Endometrial microvascular endothelial cells (primary cell): Measurements from ENCODE around the gene MED4. TPM values are rescaled to one million over a fixed set of nuclear protein-coding genes. Genes with fewer than 3 reads are reported as not detected.

ENCODE experiments used
- in situ Hi-C: cut with HindIII; loops from 2 replicates; pipeline ENCODE4 v1.10.0; 2017; ENCODE audit warnings: low sequenced_read_pairs, low pct_unique_long_range_greater_than_20kb; ENCODE audit errors: inconsistent ontology term
- total RNA-seq: library from RNA; depleted of rRNA; stranded (reverse); fragments of >200 nt; gene quantifications from one replicate; pipeline ENCODE4 v1.2.3, GENCODE V29; 2015; ENCODE audit errors: inconsistent ontology term

The MED4 gene
- total RNA-seq = 22.7 TPM

- in situ Hi-C loops = no loop called here
Measured at GRCh38 chr13:48094781-48095502, at the start of gene MED4. Gene MED4 (minus strand): TSS chr13:48095104. CDS start chr13:48095078, 26 bp downstream.

- in situ Hi-C loops = no loop called here
Measured at GRCh38 chr13:48144413-48145035, 49.6 kb upstream of the MED4 start.

GRCh38 chr13:48142436-48142835 is 47.5 kb upstream of the MED4 start:
- in situ Hi-C loops = no loop called here

DNA sequence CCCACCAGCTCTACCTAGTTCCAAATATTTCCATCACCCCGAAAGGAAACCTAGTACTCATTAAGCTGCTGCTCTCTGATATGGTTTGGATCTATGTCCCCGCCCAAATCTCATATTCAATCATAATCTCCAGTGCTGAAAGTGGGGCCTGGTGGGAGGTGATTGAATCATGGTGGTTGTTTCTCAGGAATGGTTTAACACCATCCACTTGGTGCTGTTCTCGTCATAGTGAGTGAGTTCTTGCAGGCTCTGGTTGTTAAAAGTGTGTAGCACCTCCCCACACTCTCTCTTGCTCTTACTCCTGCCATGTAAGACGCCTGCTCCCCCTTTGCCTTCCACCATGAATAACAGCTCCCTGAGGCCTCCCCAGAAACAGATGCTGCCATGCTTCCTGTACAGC is 43.4 kb upstream of the MED4 start:
- in situ Hi-C loops = no loop called here

- in situ Hi-C loops = no loop called here
Measured at GRCh38 chr13:48132961-48133360, 38.1 kb upstream of the MED4 start.

DNA sequence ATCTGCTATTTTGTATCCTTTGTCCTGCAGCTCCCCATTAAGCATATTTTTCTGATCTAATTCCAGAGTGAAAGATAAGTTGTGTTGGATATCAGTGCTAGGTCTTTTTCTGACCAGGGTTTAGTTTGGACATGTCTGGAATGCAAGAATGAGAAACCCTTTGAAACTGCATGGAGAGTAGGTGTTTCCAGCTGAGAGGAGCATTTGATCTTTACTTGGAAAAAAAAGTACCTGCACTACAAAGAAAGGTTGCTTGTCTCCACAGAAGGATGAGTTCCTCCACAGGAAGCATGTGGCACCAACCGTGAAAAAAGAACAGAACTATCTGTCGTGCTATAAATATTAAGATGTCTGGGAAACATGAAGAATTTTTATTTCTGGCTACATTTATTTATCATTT is 36.6 kb upstream of the MED4 start:
- in situ Hi-C loops = no loop called here

DNA sequence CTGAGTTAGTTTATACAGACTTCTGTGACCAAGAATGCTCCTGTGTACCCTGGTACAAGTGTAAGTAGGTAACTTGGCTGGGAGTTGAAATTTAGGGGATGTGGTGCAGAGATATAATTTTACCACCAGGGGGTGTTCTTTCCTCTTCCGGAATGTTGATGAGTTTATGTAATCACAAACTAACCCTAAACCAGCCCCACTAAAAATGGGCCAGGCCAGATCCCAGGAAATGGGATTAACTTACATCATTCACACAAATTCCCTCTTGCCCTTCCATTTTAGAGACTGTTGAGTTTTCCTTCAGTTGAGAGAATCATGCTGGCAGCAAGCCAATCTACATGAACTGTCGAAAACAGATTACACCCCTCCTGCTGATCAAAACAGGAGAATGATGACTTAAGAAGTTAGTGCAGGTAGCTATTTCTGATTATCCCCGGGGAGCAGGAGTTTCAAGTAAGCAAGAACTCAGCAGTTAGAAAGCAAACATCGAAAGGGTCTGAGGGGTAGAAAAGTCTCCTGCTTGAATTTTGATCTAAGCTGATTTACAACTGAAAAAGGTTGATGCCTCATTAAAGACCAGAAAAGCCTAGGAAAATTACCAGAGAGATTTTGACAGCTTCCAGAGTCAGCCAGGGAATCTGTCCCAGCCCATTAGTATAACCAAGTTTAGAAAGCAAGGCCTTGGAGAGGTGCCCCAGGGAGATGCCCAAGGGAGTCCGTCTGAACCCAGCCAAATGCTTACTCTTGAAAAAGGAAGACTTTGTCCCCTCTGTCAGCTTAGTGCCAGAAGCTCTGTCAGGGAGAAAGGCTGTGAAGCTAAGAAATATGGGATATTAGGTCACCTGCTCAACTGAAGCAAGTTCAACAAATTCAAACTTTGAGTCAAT is 32.3 kb upstream of the MED4 start:
- in situ Hi-C loops = no loop called here

DNA sequence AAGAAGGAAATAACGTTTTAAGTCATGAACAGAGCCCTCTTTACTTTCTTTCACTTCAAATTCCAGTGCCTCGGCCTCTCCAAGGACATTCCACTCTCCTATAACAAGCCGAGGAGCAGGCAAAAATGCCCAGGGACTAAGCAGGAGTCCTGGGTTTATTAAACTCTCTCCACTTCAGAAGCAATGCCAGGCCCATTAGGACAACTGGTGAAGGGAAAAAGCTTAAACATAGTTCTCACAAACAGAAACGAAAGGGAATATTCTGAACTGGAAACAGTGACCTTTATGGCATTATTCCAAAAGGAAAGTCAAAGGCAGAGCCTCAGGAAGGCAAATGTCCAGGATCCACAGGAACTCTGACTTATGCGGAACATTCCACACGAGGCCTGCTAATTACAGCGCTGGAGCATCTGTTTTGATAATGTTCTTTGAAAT is 30.9 kb upstream of the MED4 start:
- in situ Hi-C loops = no loop called here

DNA sequence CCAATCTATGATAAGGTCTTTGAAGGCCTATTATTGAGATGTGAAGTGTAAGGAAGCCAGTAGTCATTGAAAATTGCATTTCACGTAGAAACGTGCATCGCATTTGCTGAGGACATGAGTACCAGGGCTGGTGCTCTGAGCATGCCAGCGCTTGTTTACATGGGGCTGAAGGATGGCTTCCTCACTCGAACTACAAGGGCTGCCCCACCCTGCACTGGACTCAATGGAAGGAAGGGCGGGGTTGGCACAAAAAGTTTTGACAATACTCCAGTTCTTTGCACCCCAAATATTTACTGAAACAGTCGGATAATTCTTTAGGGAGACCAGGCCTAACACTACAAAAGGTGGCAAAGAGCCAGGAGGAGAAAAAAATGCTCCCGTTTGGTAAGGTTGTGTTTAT is 28.9 kb upstream of the MED4 start:
- in situ Hi-C loops = no loop called here

DNA sequence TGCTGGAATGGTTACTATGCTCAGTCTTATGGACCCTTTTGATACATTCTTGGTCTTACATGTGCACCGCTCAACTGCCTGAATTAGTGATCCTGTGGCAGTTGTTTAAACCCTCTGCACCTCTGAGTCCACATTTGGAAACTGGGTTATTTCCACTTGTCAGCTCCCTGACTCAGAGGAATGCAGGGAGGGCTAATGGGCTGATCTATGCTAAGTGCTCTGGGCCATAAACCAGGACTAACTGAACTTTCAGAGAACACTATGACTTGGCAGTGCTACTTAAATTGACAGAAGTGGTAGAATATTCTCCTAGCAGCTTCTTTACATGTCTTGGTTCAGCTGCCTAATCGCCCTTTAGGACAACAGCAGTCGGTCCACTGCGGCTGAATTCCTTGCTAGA is 26.8 kb upstream of the MED4 start:
- in situ Hi-C loops = no loop called here

DNA sequence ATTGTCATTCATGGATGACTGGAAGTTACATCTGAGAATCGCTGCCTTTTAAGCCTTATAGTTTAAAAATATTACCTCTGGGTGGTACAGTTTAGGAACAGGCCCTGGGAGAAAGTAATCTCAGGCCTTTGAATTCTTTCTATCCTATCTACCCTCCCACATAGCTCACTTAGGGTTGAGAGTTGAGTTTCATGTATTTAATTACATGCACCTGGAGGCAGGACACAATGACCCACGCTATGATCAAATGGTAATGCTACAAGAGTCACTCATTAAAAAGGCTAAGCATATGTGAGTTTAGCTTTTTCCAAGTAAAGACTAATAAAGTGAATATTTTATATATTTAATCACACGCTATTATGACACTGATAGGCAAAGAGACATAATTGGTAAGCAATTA is 25.3 kb upstream of the MED4 start:
- in situ Hi-C loops = no loop called here

GRCh38 chr13:48118030-48118429 is 23.1 kb upstream of the MED4 start:
- in situ Hi-C loops = no loop called here

- in situ Hi-C loops = no loop called here
Measured at GRCh38 chr13:48116808-48117207, 21.9 kb upstream of the MED4 start.

DNA sequence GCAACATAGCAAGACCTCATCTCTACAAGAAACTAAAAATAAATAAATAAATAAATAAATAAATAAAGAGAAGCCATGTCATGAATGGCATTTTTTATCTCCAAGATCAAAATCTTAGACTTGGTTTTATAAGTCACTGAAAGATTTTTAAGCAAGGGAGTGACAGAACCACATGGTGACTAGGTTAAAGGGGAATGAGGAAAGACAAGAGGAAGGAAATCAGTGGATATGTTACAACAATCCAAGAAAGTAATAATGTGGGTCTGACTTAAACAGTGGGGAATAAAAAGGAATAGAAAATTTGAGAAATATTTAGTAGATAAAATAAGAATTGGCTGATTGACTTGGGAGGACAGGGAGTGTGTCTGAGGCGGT is 18.8 kb upstream of the MED4 start:
- in situ Hi-C loops = no loop called here

- in situ Hi-C loops = no loop called here
Measured at GRCh38 chr13:48112896-48113755, 18.2 kb upstream of the MED4 start.

DNA sequence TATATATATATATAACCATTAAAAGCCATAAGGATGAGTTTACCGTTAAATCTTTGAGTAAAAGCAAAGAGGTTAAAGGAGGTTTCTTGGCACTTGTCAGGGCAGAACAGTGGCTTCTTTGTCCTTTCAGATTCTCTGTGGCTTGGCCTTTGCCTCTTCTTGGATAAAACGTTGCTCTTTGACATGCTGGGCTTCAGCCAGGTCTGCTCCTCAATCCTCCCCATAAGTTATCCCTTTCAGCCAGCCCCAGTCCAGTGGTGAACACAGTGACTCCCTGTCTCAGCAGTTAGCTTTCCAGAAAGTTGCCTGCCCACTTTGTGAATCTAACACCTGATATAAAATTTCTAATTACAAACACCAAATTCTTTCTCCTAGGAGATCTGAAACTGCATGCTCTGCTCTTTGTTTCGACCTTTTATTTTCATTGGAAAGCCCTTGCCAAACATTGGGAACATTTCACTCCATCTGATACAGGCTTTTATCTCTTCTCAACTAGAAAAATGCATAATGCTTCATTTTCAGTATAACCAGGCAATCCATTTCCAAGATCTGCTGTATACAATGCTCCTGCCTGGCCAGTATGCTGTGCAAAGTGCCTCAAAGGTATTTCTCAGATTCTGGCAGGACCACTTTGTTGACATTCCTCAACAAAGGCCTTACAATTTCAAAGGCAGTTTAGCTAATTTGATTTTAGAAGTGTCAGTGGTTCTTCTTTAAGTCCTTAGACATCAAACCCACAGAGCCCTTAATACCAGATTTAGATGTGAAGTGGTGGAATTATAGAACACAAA is 16.2 kb upstream of the MED4 start:
- in situ Hi-C loops = no loop called here

DNA sequence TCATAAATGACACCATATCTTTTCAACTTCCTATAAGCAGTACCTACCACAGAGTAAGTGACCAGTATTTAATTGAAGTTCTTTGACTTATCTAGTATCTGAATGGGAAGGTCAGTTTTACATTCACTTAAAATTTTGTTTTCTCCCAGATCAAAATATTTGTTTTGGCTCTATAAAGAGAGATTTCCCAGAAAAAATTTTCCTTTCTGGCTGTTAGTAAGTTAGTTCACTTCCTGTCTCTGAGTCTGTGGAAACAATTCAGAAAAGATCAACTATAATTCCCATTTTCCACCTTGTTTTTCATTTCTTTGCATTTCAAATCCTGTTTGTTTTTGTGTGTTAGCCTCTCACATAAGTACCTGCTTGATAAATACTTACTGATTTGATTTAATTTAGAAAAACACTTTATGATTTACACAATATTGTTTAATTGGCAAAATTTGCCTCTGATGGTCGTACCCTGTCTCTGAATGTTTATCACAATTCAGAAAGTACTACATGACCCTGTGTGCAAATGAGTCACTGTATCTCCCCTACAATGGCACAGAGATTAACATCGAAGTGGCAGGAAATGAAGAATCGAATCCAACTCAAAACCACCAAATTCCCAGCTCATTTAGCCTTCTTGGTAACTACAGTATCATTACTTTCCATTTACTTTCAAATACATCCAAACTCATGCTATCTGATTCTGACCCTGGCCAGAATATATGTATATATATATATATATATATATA is 15.4 kb upstream of the MED4 start:
- in situ Hi-C loops = no loop called here

DNA sequence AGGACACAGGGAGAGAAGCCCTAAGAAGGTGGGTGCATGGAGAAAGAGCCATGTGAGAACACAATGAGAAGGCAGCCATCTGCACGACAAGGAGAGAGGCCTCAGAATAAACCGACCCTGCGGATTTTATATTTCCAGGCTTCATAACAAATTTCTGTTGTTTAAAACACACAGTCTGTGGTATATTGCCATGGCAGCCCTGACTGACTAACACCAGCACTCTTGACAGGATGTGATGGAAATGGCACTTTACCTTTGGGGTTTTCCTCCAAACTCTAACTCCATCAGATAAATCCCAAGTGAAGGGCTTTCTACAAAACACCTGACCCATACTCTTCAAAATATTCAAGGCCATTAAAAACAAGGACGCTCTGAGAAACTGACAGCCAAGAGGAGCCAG is 13.2 kb upstream of the MED4 start:
- in situ Hi-C loops = no loop called here
